GM18517 (cell line): Measurements from ENCODE around the gene AGPAT3.

Experiments
- ATAC-seq: cut with Tn5 transposase; IDR thresholded peaks from one replicate; pipeline ENCODE4 v1.9.1; 2021; ENCODE audit warnings: mild to moderate bottlenecking, moderate library complexity; ENCODE audit not compliant: unreplicated experiment

The AGPAT3 gene

GRCh38 chr21:43861706-43862105 is 3.3 kb upstream of the AGPAT3 start:
- ATAC-seq: no peak

GRCh38 chr21:43864313-43864961 is 586 bp upstream of the AGPAT3 start:
- ATAC-seq: no peak

GRCh38 chr21:43865540-43866259 is 677 bp downstream of the AGPAT3 start:
- no peak for ATAC-seq

GRCh38 chr21:43866260-43866629 is 1.2 kb downstream of the AGPAT3 start:
- ATAC-seq: no peak

GRCh38 chr21:43866659-43867331 is 1.8 kb downstream of the AGPAT3 start:
- no peak for ATAC-seq

- no peak for ATAC-seq
Measured at GRCh38 chr21:43867332-43867703, 2.3 kb downstream of the AGPAT3 start.

GRCh38 chr21:43867948-43868347 is 2.9 kb downstream of the AGPAT3 start:
- no peak for ATAC-seq

GRCh38 chr21:43868461-43868860 is 3.4 kb downstream of the AGPAT3 start:
- no peak for ATAC-seq

- no peak for ATAC-seq
Measured at GRCh38 chr21:43869486-43870325, 4.7 kb downstream of the AGPAT3 start.

GRCh38 chr21:43871487-43871886 is 6.5 kb downstream of the AGPAT3 start:
- no peak for ATAC-seq

- no peak for ATAC-seq
Measured at GRCh38 chr21:43872531-43873197, 7.6 kb downstream of the AGPAT3 start.

- ATAC-seq: no peak
Measured at GRCh38 chr21:43873673-43874072, 8.7 kb downstream of the AGPAT3 start.

- no peak for ATAC-seq
Measured at GRCh38 chr21:43874085-43874805, 9.2 kb downstream of the AGPAT3 start.

- ATAC-seq: no peak
Measured at GRCh38 chr21:43876605-43877004, 11.6 kb downstream of the AGPAT3 start.

GRCh38 chr21:43877936-43878575 is 13.0 kb downstream of the AGPAT3 start:
- ATAC-seq: no peak

GRCh38 chr21:43879348-43880110 is 14.5 kb downstream of the AGPAT3 start:
- no peak for ATAC-seq

GRCh38 chr21:43880111-43880985 is 15.3 kb downstream of the AGPAT3 start:
- no peak for ATAC-seq

GRCh38 chr21:43881283-43881682 is 16.3 kb downstream of the AGPAT3 start:
- no peak for ATAC-seq
